Gastroesophageal sphincter (tissue), 3 donors: ENCODE results near the gene CPB2.

Experiments
- POLR2A ChIP-seq, 2 donors: fragments of 450-650 bp; IDR thresholded peaks; one replicate each; pipeline ENCODE4 v1.6.1; 2017; ENCODE audit warnings: antibody characterized with exemption in 2 of 2, mild to moderate bottlenecking in 2 of 2, moderate library complexity in 1 of 2
- TF ChIP-seq, protein P1 (sequence below), 4 experiments: fragments of 200-600 bp in 2 of 4; fragments of 450-650 bp in 2 of 4; sonication (generic) in 1 of 4; IDR thresholded peaks; one replicate each; pipeline ENCODE4 v1.5.1; 2017 to 2019; ENCODE audit warnings: antibody characterized with exemption in 4 of 4, mild to moderate bottlenecking in 2 of 4, moderate library complexity in 2 of 4

DNA sequence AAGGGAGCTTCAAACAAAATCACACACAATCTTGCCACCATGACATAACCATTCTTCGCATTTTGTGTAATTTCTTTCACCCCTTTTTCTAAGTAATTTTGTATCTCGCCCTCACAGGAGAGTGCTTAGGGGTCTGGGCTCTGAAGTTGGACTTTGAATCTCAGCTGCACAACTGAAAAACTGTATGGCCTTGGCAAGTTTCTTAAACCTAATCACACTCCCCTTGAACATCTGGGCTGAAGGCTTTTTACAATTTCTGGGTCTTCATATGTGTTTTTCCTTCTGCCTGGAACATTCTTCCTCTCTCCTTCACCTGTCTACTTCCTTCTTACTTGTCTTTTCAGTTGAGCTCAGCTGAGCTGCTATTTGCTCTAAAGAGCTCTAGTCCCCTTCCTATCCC, 24.3 kb upstream of the CPB2 start:
- TF ChIP-seq, protein P1, sequence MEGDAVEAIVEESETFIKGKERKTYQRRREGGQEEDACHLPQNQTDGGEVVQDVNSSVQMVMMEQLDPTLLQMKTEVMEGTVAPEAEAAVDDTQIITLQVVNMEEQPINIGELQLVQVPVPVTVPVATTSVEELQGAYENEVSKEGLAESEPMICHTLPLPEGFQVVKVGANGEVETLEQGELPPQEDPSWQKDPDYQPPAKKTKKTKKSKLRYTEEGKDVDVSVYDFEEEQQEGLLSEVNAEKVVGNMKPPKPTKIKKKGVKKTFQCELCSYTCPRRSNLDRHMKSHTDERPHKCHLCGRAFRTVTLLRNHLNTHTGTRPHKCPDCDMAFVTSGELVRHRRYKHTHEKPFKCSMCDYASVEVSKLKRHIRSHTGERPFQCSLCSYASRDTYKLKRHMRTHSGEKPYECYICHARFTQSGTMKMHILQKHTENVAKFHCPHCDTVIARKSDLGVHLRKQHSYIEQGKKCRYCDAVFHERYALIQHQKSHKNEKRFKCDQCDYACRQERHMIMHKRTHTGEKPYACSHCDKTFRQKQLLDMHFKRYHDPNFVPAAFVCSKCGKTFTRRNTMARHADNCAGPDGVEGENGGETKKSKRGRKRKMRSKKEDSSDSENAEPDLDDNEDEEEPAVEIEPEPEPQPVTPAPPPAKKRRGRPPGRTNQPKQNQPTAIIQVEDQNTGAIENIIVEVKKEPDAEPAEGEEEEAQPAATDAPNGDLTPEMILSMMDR (IDR thresholded peaks at IDR 0.05), result no peak
- TF ChIP-seq POLR2A (IDR thresholded peaks at IDR 0.05), result no peak
